Measurements from ENCODE around the gene EXT2.

DNA sequence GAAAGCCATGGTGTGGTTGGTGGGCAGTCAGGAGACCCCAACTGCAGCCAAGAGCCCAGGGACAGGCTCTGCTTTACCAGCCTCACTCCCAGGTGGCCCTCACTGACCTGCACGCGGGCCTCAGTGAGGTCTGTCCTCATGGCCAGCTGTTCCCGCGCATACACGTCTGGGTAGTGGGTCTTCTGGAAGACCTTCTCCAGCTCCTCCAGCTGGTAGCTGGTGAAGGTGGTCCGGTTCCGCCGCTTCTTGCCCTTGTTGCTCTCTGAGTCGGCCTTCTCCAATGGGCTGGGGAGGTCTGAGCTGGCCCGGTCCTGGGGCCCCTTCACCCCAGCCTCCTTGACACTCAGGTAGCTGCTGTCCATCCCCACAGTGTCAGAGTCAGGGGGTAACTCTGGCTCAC is 179.8 kb downstream of the EXT2 start:
- TF ChIP-seq, protein P1, sequence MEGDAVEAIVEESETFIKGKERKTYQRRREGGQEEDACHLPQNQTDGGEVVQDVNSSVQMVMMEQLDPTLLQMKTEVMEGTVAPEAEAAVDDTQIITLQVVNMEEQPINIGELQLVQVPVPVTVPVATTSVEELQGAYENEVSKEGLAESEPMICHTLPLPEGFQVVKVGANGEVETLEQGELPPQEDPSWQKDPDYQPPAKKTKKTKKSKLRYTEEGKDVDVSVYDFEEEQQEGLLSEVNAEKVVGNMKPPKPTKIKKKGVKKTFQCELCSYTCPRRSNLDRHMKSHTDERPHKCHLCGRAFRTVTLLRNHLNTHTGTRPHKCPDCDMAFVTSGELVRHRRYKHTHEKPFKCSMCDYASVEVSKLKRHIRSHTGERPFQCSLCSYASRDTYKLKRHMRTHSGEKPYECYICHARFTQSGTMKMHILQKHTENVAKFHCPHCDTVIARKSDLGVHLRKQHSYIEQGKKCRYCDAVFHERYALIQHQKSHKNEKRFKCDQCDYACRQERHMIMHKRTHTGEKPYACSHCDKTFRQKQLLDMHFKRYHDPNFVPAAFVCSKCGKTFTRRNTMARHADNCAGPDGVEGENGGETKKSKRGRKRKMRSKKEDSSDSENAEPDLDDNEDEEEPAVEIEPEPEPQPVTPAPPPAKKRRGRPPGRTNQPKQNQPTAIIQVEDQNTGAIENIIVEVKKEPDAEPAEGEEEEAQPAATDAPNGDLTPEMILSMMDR (IDR thresholded peaks at IDR 0.05; ENCODE audit: low read depth, low read length), result no peak
- no peak for TF ChIP-seq EZH2phosphoT487 (IDR thresholded peaks at IDR 0.05; ENCODE audit: low read depth)

Measured in OCI-LY3 (cell line).